ENCODE data around the gene CENPU.
"Not testable (repeated sequence)": the region's sequence is repeated elsewhere in the genome, so short reads cannot be mapped to it uniquely, and the experiment has no call there.

The CENPU gene

DNA sequence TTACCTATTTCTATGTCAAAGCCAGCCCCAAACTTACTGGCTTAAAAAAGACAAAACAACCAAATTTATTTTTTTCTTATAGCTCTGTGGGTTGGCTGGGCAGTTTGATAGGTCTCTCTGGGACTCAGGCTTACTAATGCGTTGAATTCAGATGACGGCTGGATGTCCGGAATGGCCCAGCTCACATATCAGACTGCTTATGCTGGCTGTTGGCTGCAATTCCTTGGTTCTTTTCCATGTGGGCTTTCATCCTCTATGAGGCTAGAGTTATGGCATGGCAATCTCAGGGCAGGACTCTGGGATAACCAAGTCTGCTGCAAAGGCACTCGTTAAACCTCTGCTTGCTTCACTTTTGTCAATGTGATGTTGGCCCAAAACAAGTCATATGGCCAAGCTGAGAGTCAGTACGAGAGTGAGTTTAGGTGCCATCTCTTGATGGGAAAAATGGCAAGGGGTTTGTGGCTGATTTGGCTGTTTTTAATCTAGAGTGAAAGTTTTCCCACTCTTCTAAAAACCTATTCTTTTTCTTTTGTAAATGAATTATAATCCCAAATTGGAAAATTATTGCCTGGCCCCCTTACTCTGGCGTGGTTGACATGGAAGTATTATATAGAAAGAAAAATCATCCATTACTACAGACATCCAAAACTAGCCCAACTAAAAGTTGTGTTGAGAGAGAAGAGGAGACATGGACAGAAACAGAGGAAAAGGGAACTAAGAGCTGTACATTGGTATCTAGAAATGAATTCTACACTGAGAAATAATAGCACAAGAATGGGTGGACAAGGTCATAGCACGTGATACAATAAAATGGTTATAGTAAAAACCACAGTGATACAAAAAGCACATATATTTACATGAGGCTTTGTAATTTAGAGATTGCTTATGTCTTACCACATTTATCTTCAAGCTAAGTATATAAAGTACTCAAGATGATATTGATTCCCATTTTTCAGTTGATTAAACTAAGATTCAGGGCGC lies 77.7 kb downstream of the CENPU start:
- peaks cover 43% of the 10 kb centered on the region for H3K36me3 ChIP-seq (ENCODE audit: low read depth)
- no peak overlapping the region for H3K27ac ChIP-seq (ENCODE audit: poor library complexity, severe bottlenecking)
- H3K9me3 ChIP-seq (ENCODE audit: severe bottlenecking) = no peaks in the 10 kb centered on the region
- no peak overlapping the region for H3K4me3 ChIP-seq (ENCODE audit: severe bottlenecking)
- ATAC-seq (ENCODE audit: low read depth) (no peak), DNase-seq (ENCODE audit: low spot score) (no peak)
- H3K27me3 ChIP-seq (ENCODE audit: insufficient read depth, poor library complexity, severe bottlenecking) = no peaks in the 10 kb centered on the region
- no peaks in the 10 kb centered on the region for H3K4me1 ChIP-seq (ENCODE audit: insufficient read depth, poor library complexity, severe bottlenecking)
- TF ChIP-seq, protein P1, sequence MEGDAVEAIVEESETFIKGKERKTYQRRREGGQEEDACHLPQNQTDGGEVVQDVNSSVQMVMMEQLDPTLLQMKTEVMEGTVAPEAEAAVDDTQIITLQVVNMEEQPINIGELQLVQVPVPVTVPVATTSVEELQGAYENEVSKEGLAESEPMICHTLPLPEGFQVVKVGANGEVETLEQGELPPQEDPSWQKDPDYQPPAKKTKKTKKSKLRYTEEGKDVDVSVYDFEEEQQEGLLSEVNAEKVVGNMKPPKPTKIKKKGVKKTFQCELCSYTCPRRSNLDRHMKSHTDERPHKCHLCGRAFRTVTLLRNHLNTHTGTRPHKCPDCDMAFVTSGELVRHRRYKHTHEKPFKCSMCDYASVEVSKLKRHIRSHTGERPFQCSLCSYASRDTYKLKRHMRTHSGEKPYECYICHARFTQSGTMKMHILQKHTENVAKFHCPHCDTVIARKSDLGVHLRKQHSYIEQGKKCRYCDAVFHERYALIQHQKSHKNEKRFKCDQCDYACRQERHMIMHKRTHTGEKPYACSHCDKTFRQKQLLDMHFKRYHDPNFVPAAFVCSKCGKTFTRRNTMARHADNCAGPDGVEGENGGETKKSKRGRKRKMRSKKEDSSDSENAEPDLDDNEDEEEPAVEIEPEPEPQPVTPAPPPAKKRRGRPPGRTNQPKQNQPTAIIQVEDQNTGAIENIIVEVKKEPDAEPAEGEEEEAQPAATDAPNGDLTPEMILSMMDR (IDR thresholded peaks at IDR 0.05; ENCODE audit: poor library complexity, severe bottlenecking) = no peak

- H3K4me3 ChIP-seq (ENCODE audit: severe bottlenecking) = no peak overlapping the region
- peaks cover 21% of the 10 kb centered on the region for H3K36me3 ChIP-seq (ENCODE audit: low read depth)
- H3K27ac ChIP-seq (ENCODE audit: poor library complexity, severe bottlenecking) = no peak overlapping the region
- ATAC-seq (ENCODE audit: low read depth) (no peak), DNase-seq (ENCODE audit: low spot score) (no peak)
- H3K4me1 ChIP-seq (ENCODE audit: insufficient read depth, poor library complexity, severe bottlenecking) = peaks cover 4% of the 10 kb centered on the region
- H3K9me3 ChIP-seq (ENCODE audit: severe bottlenecking) = no peaks in the 10 kb centered on the region
- H3K27me3 ChIP-seq (ENCODE audit: insufficient read depth, poor library complexity, severe bottlenecking) = no peaks in the 10 kb centered on the region
- TF ChIP-seq, protein P1 (IDR thresholded peaks at IDR 0.05; ENCODE audit: poor library complexity, severe bottlenecking) = no peak
Measured at GRCh38 chr4:184653650-184654049, 80.2 kb downstream of the CENPU start.

GRCh38 chr4:184652681-184653080 lies 81.2 kb downstream of the CENPU start:
- DNase-seq (ENCODE audit: low spot score); H3K4me3 ChIP-seq (ENCODE audit: severe bottlenecking); H3K27me3 ChIP-seq (ENCODE audit: insufficient read depth, poor library complexity, severe bottlenecking); H3K4me1 ChIP-seq (ENCODE audit: insufficient read depth, poor library complexity, severe bottlenecking); H3K27ac ChIP-seq (ENCODE audit: poor library complexity, severe bottlenecking); H3K9me3 ChIP-seq (ENCODE audit: severe bottlenecking); ATAC-seq (ENCODE audit: low read depth): not testable (repeated sequence)
- H3K36me3 ChIP-seq (ENCODE audit: low read depth) = peaks cover 21% of the 10 kb centered on the region

GRCh38 chr4:184651899-184652298 lies 82.0 kb downstream of the CENPU start:
- ATAC-seq (ENCODE audit: low read depth) (no peak), DNase-seq (ENCODE audit: low spot score) (no peak)
- H3K4me1 ChIP-seq (ENCODE audit: insufficient read depth, poor library complexity, severe bottlenecking) = peaks cover 12% of the 10 kb centered on the region
- H3K9me3 ChIP-seq (ENCODE audit: severe bottlenecking) = no peaks in the 10 kb centered on the region
- TF ChIP-seq, protein P1 (IDR thresholded peaks at IDR 0.05; ENCODE audit: poor library complexity, severe bottlenecking) = no peak
- no peak overlapping the region for H3K4me3 ChIP-seq (ENCODE audit: severe bottlenecking)
- no peaks in the 10 kb centered on the region for H3K27me3 ChIP-seq (ENCODE audit: insufficient read depth, poor library complexity, severe bottlenecking)
- H3K27ac ChIP-seq (ENCODE audit: poor library complexity, severe bottlenecking) = no peak overlapping the region
- peaks cover 15% of the 10 kb centered on the region for H3K36me3 ChIP-seq (ENCODE audit: low read depth)

- no peak for DNase-seq (ENCODE audit: low spot score)
Measured at GRCh38 chr4:184649971-184650855, 83.7 kb downstream of the CENPU start.

More at GRCh38 chr4:184649971-184650855, 83.7 kb downstream of the CENPU start:
- ATAC-seq (ENCODE audit: low read depth) = peak; percentile 18; the same call in 1 of the 3 replicates
- Histone ChIP-seq H3K36me3 (ENCODE audit: low read depth) (peaks cover 21% of the 10 kb centered on the region), H3K4me3 (ENCODE audit: severe bottlenecking) (peak overlapping the region; percentile 96), H3K27ac (ENCODE audit: poor library complexity, severe bottlenecking) (peak overlapping the region; percentile 70), H3K9me3 (ENCODE audit: severe bottlenecking) (no peaks in the 10 kb centered on the region), H3K27me3 (ENCODE audit: insufficient read depth, poor library complexity, severe bottlenecking) (no peaks in the 10 kb centered on the region), H3K4me1 (ENCODE audit: insufficient read depth, poor library complexity, severe bottlenecking) (peaks cover 13% of the 10 kb centered on the region)
- TF ChIP-seq, protein P1 (IDR thresholded peaks at IDR 0.05; ENCODE audit: poor library complexity, severe bottlenecking) = no peak

Measured in RWPE2 (cell line).